Osteocyte (in vitro differentiated cells): ENCODE results near the gene ASIC2. TPM values are rescaled to one million over a fixed set of nuclear protein-coding genes. Genes with fewer than 3 reads are reported as not detected.
A peak's percentile ranks its signal among the peaks of the same experiment; 100 is the strongest.

Experiments used
- DNase-seq: peaks from one replicate; pipeline ENCODE4 v3.0.0; 2021; ENCODE audit warnings: mixed read lengths; ENCODE audit not compliant: unreplicated experiment; ENCODE audit errors: extremely low spot score
- H3K27ac Mint-ChIP-seq: one replicate; pipeline ENCODE4 v1.8.0; 2021; ENCODE audit warnings: mild to moderate bottlenecking, mixed read lengths; ENCODE audit not compliant: unreplicated experiment
- H3K27me3 Mint-ChIP-seq: one replicate; pipeline ENCODE4 v1.8.0; 2021; ENCODE audit warnings: mixed read lengths; ENCODE audit not compliant: unreplicated experiment
- H3K36me3 Mint-ChIP-seq: one replicate; pipeline ENCODE4 v1.8.0; 2021; ENCODE audit warnings: mixed read lengths; ENCODE audit not compliant: unreplicated experiment
- H3K4me1 Mint-ChIP-seq: one replicate; pipeline ENCODE4 v1.8.0; 2021; ENCODE audit warnings: mixed read lengths; ENCODE audit not compliant: unreplicated experiment
- H3K4me3 Mint-ChIP-seq: one replicate; pipeline ENCODE4 v1.8.0; 2021; ENCODE audit warnings: mild to moderate bottlenecking, moderate library complexity, mixed read lengths; ENCODE audit not compliant: unreplicated experiment
- H3K9me3 Mint-ChIP-seq: one replicate; pipeline ENCODE4 v1.8.0; 2021; ENCODE audit warnings: mixed read lengths; ENCODE audit not compliant: unreplicated experiment
- CTCF ChIP-seq: fragments of 200-600 bp; sonication (generic); IDR thresholded peaks from 2 replicates; pipeline ENCODE4 v1.5.0; 2021; ENCODE audit warnings: antibody characterized with exemption, mild to moderate bottlenecking, moderate library complexity
- total RNA-seq: library from RNA; stranded (reverse); gene quantifications from 2 replicates; pipeline ENCODE4 v1.2.1, GENCODE V29; 2021

The ASIC2 gene
- total RNA-seq, 1 donor from 2014 or later = not detected

GRCh38 chr17:33052856-33053255 lies 240.2 kb downstream of the ASIC2 start:
- no peak for TF ChIP-seq CTCF
- Mint-ChIP-seq H3K9me3 (no peaks in the 10 kb centered on the region), H3K36me3 (no peaks in the 10 kb centered on the region), H3K4me3 (no peak overlapping the region), H3K27ac (no peak overlapping the region), H3K4me1 (no peaks in the 10 kb centered on the region), H3K27me3 (peaks cover 2% of the 10 kb centered on the region)
- DNase-seq = no peak

GRCh38 chr17:33050611-33051140 lies 242.4 kb downstream of the ASIC2 start:
- Mint-ChIP-seq H3K27ac (no peak overlapping the region), H3K36me3 (no peaks in the 10 kb centered on the region), H3K9me3 (no peaks in the 10 kb centered on the region), H3K4me3 (no peak overlapping the region), H3K4me1 (no peaks in the 10 kb centered on the region), H3K27me3 (peaks cover 2% of the 10 kb centered on the region)
- DNase-seq = no peak
- no peak for TF ChIP-seq CTCF

DNA sequence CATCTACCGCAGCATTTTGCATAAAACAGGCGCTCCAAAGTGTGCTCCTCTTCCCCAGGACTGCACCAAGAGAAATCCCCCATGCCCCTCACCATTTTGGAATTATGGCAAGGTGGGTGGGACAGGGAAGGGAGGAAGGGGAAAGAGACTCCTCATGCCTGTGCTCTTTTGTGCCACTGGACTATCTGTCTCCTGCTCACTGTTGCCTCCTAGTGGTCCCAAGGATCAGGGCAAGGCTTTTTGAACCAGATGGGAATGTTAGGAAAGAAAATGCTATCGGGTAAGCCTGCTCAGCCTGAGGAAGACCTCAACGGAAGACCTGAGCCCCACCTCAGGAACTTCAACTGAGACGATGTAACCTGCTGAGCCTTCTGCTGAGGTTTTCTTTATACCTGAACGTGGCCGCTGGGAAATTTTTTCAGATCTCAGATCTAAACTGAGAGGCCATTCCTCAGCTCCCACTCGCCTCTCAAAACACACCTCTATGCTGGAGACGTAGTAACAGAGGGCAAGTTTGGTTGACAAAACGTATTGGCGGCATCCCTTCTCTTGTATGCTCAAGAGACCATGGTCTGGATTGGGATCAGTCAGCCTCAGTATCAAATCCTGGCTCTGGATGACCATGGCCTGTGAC lies 243.2 kb downstream of the ASIC2 start:
- no peaks in the 10 kb centered on the region for H3K36me3 Mint-ChIP-seq
- no peak overlapping the region for H3K27ac Mint-ChIP-seq
- no peaks in the 10 kb centered on the region for H3K27me3 Mint-ChIP-seq
- H3K9me3 Mint-ChIP-seq = no peaks in the 10 kb centered on the region
- DNase-seq = peak; percentile 85
- H3K4me3 Mint-ChIP-seq = no peak overlapping the region
- H3K4me1 Mint-ChIP-seq = no peaks in the 10 kb centered on the region
- peak; percentile 78 for TF ChIP-seq CTCF

GRCh38 chr17:33046361-33047255 lies 246.5 kb downstream of the ASIC2 start:
- no peaks in the 10 kb centered on the region for H3K4me1 Mint-ChIP-seq
- H3K27ac Mint-ChIP-seq = no peak overlapping the region
- TF ChIP-seq CTCF = no peak
- DNase-seq = peak; percentile 81
- H3K9me3 Mint-ChIP-seq = no peaks in the 10 kb centered on the region
- H3K4me3 Mint-ChIP-seq = no peak overlapping the region
- H3K27me3 Mint-ChIP-seq = no peaks in the 10 kb centered on the region
- no peaks in the 10 kb centered on the region for H3K36me3 Mint-ChIP-seq

DNA sequence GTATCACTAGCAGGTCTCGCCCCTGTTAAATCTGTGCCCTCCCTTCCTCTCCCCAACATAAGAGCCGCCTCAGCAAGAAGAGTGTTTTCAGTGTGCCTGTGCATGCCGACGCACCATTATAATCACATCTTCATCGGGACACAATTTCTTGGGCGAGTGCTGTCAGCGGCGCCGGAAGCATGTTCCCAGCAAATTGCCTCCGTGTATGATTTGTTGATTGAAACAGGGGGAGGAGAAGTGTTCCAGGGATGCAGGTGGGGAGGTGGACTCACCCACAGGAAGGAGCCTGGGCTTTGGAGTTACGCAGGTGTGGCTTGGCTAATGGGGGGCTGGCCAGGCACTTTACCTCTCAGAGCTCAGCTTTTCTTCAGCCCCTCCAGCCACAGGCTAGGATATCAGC lies 247.9 kb downstream of the ASIC2 start:
- H3K27ac Mint-ChIP-seq = no peak overlapping the region
- no peak for TF ChIP-seq CTCF

More for the DNA sequence above, 247.9 kb downstream of the ASIC2 start:
- Mint-ChIP-seq H3K27me3 (peaks cover under 1% of the 10 kb centered on the region), H3K4me3 (no peak overlapping the region), H3K36me3 (no peaks in the 10 kb centered on the region), H3K4me1 (no peaks in the 10 kb centered on the region), H3K9me3 (no peaks in the 10 kb centered on the region)
- peak; percentile 63 for DNase-seq
